ENCODE results near the gene TRIM32.

Gene TRIM32

DNA sequence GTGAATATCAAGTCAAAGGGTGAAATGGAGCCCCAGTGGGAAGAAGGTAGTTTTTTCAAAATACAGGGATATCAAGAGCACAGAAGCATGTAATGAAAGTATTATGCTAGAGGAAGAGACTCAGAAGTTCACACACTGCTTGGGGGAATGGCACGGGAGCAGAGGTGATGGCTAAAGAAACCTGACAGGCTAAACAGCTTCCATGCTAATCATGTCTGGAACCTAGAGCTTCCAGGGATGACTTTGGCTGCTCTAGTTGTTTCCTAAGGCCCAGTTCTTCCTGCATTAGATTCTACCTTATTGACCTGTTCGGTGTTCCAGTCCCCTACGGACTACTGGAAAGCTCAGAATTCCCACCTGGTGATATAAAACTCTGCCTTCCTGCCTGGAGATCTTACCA lies 34.3 kb downstream of the TRIM32 start:
- TF ChIP-seq, protein P1, sequence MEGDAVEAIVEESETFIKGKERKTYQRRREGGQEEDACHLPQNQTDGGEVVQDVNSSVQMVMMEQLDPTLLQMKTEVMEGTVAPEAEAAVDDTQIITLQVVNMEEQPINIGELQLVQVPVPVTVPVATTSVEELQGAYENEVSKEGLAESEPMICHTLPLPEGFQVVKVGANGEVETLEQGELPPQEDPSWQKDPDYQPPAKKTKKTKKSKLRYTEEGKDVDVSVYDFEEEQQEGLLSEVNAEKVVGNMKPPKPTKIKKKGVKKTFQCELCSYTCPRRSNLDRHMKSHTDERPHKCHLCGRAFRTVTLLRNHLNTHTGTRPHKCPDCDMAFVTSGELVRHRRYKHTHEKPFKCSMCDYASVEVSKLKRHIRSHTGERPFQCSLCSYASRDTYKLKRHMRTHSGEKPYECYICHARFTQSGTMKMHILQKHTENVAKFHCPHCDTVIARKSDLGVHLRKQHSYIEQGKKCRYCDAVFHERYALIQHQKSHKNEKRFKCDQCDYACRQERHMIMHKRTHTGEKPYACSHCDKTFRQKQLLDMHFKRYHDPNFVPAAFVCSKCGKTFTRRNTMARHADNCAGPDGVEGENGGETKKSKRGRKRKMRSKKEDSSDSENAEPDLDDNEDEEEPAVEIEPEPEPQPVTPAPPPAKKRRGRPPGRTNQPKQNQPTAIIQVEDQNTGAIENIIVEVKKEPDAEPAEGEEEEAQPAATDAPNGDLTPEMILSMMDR (IDR thresholded peaks at IDR 0.05; ENCODE audit: low read depth, low read length) = no peak
- H3K4me3 ChIP-seq (ENCODE audit: low read depth, low read length) = no peak overlapping the region

- TF ChIP-seq, protein P1 (IDR thresholded peaks at IDR 0.05; ENCODE audit: low read depth, low read length) = no peak
- H3K4me3 ChIP-seq (ENCODE audit: low read depth, low read length) = no peak overlapping the region
These were observed 34.8 kb downstream of the TRIM32 start for GRCh38 chr9:116721944-116722343.

GRCh38 chr9:116724123-116724522 lies 37.0 kb downstream of the TRIM32 start:
- TF ChIP-seq, protein P1 (IDR thresholded peaks at IDR 0.05; ENCODE audit: low read depth, low read length) = no peak
- H3K4me3 ChIP-seq (ENCODE audit: low read depth, low read length) = no peak overlapping the region

DNA sequence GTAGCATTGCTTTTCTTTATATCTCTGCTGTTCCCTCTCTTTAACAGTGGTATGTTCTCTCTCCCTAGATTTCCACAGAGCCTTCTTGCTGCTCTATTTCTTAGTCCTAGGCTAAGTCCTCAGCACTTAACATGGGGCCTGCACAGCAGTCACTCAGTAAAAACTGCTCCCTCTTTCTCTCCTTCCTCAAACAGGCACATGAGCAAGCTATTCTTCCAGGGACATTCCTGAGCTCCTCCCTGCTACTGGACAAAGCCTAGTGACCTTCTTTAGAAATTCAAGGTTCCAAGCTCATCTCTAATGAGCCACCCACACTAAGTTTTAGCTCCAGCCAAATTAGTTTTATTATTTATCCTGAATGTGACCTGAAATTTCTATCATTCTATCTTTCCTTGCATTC lies 39.5 kb downstream of the TRIM32 start:
- TF ChIP-seq, protein P1 (IDR thresholded peaks at IDR 0.05; ENCODE audit: low read depth, low read length) = no peak
- H3K4me3 ChIP-seq (ENCODE audit: low read depth, low read length) = no peak overlapping the region

DNA sequence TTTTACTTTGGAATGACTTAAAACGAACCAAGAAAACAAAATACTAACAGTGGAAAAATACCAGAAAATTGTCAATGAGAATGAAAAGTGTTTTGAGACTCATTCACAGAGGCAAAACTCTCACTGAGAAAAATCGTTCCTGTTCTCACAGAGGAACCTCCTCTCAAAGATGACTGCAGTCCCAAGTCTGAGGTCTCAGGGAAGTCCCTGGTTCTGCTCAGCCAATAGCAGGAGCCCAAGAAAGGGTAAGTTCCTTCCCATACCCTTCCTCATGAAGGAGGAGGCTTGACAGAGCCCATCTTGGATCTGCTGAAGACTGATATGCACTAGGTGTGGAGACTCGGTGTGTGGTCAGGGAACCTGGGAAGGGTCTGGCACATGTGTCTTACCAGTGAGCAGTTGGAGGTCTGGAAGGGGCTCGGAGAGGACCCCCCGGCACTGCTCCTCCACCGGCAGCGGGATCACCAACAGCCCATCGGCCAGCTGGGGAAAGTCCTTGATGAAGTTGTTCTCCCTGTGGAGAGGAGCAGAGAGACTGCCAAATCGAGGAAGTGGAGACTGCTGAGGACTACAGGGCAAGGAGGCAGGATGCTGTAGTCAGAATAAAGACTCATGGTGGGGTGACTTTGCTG lies 46.0 kb downstream of the TRIM32 start:
- no peak overlapping the region for H3K4me3 ChIP-seq (ENCODE audit: low read depth, low read length)
- TF ChIP-seq, protein P1 (IDR thresholded peaks at IDR 0.05; ENCODE audit: low read depth, low read length) = no peak

- no peak overlapping the region for H3K4me3 ChIP-seq (ENCODE audit: low read depth, low read length)
- TF ChIP-seq, protein P1 (IDR thresholded peaks at IDR 0.05; ENCODE audit: low read depth, low read length) = no peak
These were observed 49.5 kb downstream of the TRIM32 start for GRCh38 chr9:116736399-116737151.

- H3K4me3 ChIP-seq (ENCODE audit: low read depth, low read length) = no peak overlapping the region
- TF ChIP-seq, protein P1 (IDR thresholded peaks at IDR 0.05; ENCODE audit: low read depth, low read length) = peak; percentile 98
These were observed 50.0 kb downstream of the TRIM32 start for GRCh38 chr9:116737152-116737546.
